ENCODE results near the gene MPI. TPM values are rescaled to one million over a fixed set of nuclear protein-coding genes. Genes with fewer than 3 reads are reported as not detected.
"Not testable (repeated sequence)": the region's sequence is repeated elsewhere in the genome, so short reads cannot be mapped to it uniquely, and the experiment has no call there.

MPI gene
- total and polyA plus RNA-seq, 5 experiments from 2014 or later = 74.3 to 85.6 (median 80.5) TPM

DNA sequence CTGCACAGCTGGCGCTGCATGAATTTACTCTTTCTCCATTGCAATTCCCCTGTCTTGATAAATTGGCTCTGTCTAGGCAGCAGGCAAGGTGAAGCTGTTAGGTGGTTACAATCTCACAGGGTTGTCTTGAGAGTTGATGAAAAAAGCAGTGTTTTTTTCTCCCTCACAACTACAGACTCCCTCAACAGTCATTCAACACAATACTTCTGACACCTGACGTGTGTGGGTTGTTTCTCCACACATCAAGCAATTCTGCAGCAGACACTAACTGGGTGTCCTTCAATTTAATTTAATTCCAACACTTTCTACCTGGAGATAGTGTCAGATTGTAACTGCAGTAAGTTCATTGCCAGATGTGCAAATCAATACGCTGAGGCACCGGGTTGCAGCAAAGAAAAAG, 11.6 kb upstream of the MPI start:
- Mint-ChIP-seq H3K36me3 (no peaks in the 10 kb centered on the region), H3K9me3 (no peaks in the 10 kb centered on the region), H3K27me3 (peaks cover 0 to 4% (median 0%) of the 10 kb centered on the region in 5 donors), H3K27ac (no peak overlapping the region), H3K4me1 (peaks cover 0 to 9% (median 4%) of the 10 kb centered on the region in 4 donors), H3K4me3 (no peak overlapping the region)
- no peak for ATAC-seq
- no peak for DNase-seq
- POLR2A ChIA-PET = interaction anchor here (0.7 to 0.8 kb wide), 2 partner anchors 14 to 18 kb away, joined by 3 to 5 read pairs; no protein-coding TSS in a partner anchor

DNA sequence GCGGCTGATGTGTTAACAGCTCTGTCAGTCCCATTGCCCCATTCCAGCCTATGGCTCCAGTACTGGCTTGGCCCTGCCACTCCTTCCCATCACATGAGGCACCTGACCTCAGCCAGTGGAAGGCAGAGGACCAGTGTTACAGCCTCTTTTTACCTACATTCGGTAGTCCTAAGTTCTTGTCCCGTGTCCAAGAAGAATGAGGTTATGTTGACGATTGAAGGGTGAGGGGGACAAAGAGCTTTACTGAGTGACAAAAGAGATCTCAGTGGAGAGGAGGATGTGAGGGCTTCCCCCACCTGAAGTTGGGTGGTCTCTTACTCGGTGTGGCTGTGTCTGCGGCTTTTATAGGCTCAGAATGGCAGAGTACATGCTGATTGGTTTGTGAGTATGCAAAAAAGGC, 7.3 kb upstream of the MPI start:
- ATAC-seq (no peak), DNase-seq (no peak)
- Mint-ChIP-seq H3K36me3 (no peaks in the 10 kb centered on the region), H3K9me3 (no peaks in the 10 kb centered on the region), H3K4me3 (no peak overlapping the region), H3K27ac (no peak overlapping the region), H3K4me1 (peaks cover 0 to 15% (median under 1%) of the 10 kb centered on the region in 4 donors), H3K27me3 (peaks cover 0 to 4% (median 0%) of the 10 kb centered on the region in 5 donors)
- POLR2A ChIA-PET = interaction anchor here (1.0 to 1.2 kb wide), 2 partner anchors 11 to 38 kb away, joined by 3 to 5 read pairs; no protein-coding TSS in a partner anchor

DNA sequence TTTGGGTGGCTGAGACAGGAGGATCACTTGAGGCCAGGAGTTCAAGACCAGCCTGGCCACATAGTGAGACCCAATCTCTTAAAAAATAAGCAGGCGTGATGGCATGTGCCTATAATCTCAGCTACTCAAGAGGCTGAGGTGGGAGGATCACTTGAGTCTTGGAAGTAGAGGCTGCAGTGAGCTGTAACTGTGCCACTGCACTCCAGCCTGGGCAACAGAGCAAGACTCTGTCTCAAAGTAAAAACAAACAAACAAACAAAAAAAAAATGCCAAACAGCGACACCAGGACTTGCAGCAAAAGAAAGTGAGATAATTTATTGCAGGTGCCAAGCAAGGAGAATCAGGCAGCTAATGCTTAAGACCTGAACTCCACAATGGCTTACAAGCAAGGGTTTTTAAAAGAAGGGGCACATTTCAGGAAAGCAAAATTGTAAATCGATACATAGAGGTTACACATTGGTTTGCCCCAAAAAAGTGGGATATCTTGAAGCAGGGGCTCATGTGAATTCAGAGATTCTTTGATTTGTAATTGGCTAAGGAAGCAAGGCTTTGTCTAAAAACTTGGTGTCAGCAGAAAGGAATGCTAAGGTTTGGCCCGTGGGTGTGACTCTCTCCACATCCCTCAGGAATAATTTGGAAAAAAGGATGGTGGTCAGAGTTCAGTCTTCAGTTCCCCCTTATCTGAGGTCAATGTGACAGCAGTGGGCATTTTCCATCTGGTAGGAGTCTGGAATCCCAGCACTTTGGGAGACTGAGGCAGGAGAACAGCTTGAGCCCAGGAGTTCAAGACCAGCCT, 5.2 kb upstream of the MPI start:
- DNase-seq (no peak), ATAC-seq (no peak)
- H3K4me3 Mint-ChIP-seq = no peak overlapping the region
- no peaks in the 10 kb centered on the region for H3K9me3 Mint-ChIP-seq
- POLR2A ChIA-PET = interaction anchor here (0.5 kb wide), 1 partner anchor 54 kb away, joined by 3 read pairs; no protein-coding TSS in a partner anchor
- no peak overlapping the region for H3K27ac Mint-ChIP-seq
- H3K36me3 Mint-ChIP-seq = no peaks in the 10 kb centered on the region
- peaks cover 5 to 25% (median 12%) of the 10 kb centered on the region in 4 donors for H3K4me1 Mint-ChIP-seq
- H3K27me3 Mint-ChIP-seq = peaks cover 0 to 4% (median 0%) of the 10 kb centered on the region in 5 donors

DNA sequence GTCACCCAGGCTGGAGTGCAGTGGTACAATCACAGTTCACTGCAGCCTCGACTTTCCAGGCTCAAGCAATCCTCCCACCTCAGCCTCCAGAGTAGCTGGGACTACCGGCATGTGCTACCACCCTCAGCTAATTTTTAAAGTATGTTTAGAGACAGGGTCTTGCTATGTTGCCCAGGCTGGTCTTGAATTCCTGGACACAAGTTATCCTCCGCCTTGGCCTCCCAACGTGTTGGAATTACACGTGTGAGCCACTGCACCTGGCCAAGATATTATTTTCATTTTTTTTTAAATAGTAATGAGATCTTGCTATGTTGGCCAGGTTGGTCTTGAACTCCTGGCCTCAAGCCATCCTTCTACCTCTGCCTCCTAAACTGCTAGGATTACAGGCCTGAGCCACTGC, 4.4 kb upstream of the MPI start:
- ATAC-seq (no peak), DNase-seq (no peak)
- Mint-ChIP-seq H3K4me1 (peaks cover 11 to 34% (median 19%) of the 10 kb centered on the region in 4 donors), H3K9me3 (no peaks in the 10 kb centered on the region), H3K27me3 (peaks cover 0 to 4% (median 0%) of the 10 kb centered on the region in 5 donors), H3K36me3 (no peaks in the 10 kb centered on the region), H3K27ac (no peak overlapping the region), H3K4me3 (no peak overlapping the region)
- POLR2A ChIA-PET = no interaction called here

DNA sequence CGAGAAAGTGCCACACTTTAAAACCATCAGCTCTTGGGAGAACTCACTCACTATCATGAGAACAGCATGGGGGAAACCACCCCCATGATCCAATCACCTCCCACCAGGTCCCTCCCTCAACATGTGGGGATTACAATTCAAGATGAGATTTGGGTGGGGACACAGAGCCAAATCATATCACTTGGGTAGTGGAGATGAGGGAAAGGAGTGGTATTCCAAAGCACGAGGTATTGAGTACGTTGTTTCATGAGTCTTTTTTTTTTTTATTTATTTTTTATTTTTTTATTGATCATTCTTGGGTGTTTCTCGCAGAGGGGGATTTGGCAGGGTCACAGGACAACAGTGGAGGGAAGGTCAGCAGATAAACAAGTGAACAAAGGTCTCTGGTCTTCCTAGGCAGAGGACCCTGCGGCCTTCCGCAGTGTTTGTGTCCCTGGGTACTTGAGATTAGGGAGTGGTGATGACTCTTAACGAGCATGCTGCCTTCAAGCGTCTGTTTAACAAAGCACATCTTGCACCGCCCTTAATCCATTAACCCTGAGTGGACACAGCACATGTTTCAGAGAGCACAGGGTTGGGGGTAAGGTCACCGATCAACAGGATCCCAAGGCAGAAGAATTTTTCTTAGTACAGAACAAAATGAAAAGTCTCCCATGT, 2.2 kb upstream of the MPI start:
- POLR2A ChIA-PET = interaction anchor here (0.7 to 1.0 kb wide), 2 partner anchors 45 to 322 kb away, joined by 3 read pairs; partner anchors contain the start of gene ULK3
- ATAC-seq, H3K27me3 Mint-ChIP-seq, H3K36me3 Mint-ChIP-seq, H3K9me3 Mint-ChIP-seq, DNase-seq, H3K4me3 Mint-ChIP-seq: not testable (repeated sequence)
- Mint-ChIP-seq H3K4me1 (peaks cover 12 to 50% (median 40%) of the 10 kb centered on the region in 4 donors), H3K27ac (peak overlapping the region in 1 of 10 donors; percentile 75)

GRCh38 chr15:74888716-74889115, 1.1 kb upstream of the MPI start:
- Mint-ChIP-seq H3K27me3 (no peaks in the 10 kb centered on the region), H3K9me3 (no peaks in the 10 kb centered on the region), H3K4me1 (peaks cover 17 to 58% (median 50%) of the 10 kb centered on the region in 4 donors), H3K36me3 (peaks cover 2 to 6% (median 4%) of the 10 kb centered on the region in 3 donors), H3K27ac (peak overlapping the region in 6 of 10 donors; percentile 28 to 92 (median 66)), H3K4me3 (peak overlapping the region in 5 of 10 donors; percentile 84 to 96 (median 89))
- ATAC-seq (no peak), DNase-seq (no peak)
- POLR2A ChIA-PET = interaction anchor here (1.0 to 2.6 kb wide), 7 partner anchors 11 to 44 kb away, joined by 3 to 16 read pairs (median 11); partner anchors contain the start of gene FAM219B

DNA sequence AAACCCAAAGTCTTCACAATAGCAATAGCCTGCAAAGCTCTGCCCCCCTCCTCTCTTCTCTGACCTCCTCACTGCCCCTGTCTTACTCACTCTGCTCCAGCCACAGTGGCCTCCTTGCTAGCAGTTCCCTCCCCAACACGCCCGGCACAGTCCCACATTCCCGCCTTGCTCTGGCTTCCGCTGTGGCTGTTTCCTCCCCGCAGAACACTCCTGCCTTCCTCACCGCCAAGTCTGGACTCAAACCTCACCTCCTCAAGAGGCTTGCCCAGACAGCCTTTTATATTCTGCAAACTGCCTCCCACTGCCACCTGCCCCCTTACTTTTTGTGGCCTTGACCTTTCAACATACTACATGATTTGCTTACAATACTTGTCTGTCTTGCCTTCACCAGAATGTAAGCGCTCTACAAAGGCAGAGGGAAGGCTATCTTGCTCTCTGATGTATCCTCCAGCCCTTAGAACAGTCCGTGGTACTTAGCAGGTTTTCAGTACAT, 406 bp upstream of the MPI start:
- no peak for DNase-seq
- Mint-ChIP-seq H3K4me3 (peak overlapping the region; percentile 82 to 96 (median 89)), H3K9me3 (no peaks in the 10 kb centered on the region), H3K27me3 (no peaks in the 10 kb centered on the region), H3K27ac (peak overlapping the region; percentile 87 to 97 (median 92)), H3K4me1 (peaks cover 17 to 57% (median 53%) of the 10 kb centered on the region in 4 donors), H3K36me3 (peaks cover 2 to 8% (median 6%) of the 10 kb centered on the region in 3 donors)
- ATAC-seq = peak; percentile 19 to 27
- POLR2A ChIA-PET = interaction anchor here (0.8 to 2.6 kb wide), 14 partner anchors 10 to 112 kb away, joined by 3 to 16 read pairs (median 5); partner anchors contain the start of genes CSK and FAM219B

- peak overlapping the region; percentile 87 to 97 (median 92) for H3K27ac Mint-ChIP-seq
- POLR2A ChIA-PET = interaction anchor here (1.4 to 2.6 kb wide), 4 partner anchors 16 to 46 kb away, joined by 5 to 16 read pairs (median 12); partner anchors contain the start of gene FAM219B
- no peak for ATAC-seq
- peak overlapping the region; percentile 82 to 96 (median 89) for H3K4me3 Mint-ChIP-seq
- H3K27me3 Mint-ChIP-seq = no peaks in the 10 kb centered on the region
- peaks cover 17 to 57% (median 56%) of the 10 kb centered on the region in 4 donors for H3K4me1 Mint-ChIP-seq
- no peaks in the 10 kb centered on the region for H3K9me3 Mint-ChIP-seq
- DNase-seq = no peak
- H3K36me3 Mint-ChIP-seq = peaks cover 5 to 9% (median 6%) of the 10 kb centered on the region in 3 donors
Measured at GRCh38 chr15:74890665-74890960, 771 bp downstream of the MPI start.

DNA sequence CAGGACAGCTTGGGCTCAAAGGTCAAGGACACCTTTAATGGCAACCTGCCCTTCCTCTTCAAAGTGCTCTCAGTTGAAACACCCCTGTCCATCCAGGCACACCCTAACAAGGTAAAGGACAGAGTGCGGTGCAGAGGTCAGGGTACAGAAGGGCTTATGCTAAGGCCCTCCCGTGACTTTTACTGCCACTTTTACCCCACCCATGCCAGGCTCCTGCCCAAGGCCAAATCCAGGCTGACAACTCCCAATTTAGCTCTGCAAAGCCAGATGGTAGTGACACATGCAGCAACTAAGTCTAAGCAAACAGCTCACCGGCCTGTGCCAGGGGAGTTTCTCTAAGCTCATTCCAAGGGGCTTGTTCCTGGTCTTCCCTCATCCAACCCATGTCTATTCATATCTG, 1.6 kb downstream of the MPI start:
- H3K27me3 Mint-ChIP-seq = no peaks in the 10 kb centered on the region
- H3K4me1 Mint-ChIP-seq = peaks cover 17 to 58% (median 55%) of the 10 kb centered on the region in 4 donors
- H3K9me3 Mint-ChIP-seq = no peaks in the 10 kb centered on the region
- H3K4me3 Mint-ChIP-seq = peak overlapping the region in 8 of 10 donors; percentile 31 to 96 (median 86)
- peak overlapping the region in 9 of 10 donors; percentile 31 to 95 (median 66) for H3K27ac Mint-ChIP-seq
- peaks cover 6 to 9% (median 6%) of the 10 kb centered on the region in 3 donors for H3K36me3 Mint-ChIP-seq
- no peak for DNase-seq
- POLR2A ChIA-PET = interaction anchor here (0.6 to 2.9 kb wide), 6 partner anchors 8 to 24 kb away, joined by 3 to 28 read pairs (median 4); partner anchors contain the start of genes FAM219B and SCAMP2
- ATAC-seq = no peak

DNA sequence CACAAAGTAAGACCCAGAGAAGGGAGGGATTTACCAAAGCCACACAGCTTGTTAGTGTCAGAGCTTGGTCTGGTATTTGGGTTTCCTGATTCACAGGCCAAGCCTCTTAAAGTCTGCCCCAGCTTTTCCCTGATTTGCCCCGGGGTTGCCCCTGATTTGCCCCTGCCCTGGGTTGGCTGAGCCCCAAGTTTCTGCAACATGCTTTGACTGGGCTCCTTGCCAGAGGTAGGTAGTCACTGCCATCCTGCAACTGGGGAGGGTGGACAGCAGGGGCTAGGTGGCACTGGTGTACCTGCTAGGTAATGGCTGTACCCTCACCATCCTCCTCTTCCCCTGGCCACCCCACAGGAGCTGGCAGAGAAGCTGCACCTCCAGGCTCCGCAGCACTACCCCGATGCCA, 2.5 kb downstream of the MPI start:
- H3K27ac Mint-ChIP-seq = peak overlapping the region; percentile 61 to 99 (median 98)
- peaks cover 19 to 58% (median 55%) of the 10 kb centered on the region in 4 donors for H3K4me1 Mint-ChIP-seq
- POLR2A ChIA-PET = interaction anchor here (0.6 to 2.9 kb wide), 6 partner anchors 8 to 19 kb away, joined by 3 to 28 read pairs (median 4); partner anchors contain the start of genes FAM219B and SCAMP2
- DNase-seq = no peak
- H3K36me3 Mint-ChIP-seq = peaks cover 6 to 13% (median 6%) of the 10 kb centered on the region in 3 donors
- no peak for ATAC-seq
- no peaks in the 10 kb centered on the region for H3K9me3 Mint-ChIP-seq
- no peaks in the 10 kb centered on the region for H3K27me3 Mint-ChIP-seq
- peak overlapping the region in 4 of 10 donors; percentile 33 to 96 (median 56) for H3K4me3 Mint-ChIP-seq

- Mint-ChIP-seq H3K4me1 (peaks cover 19 to 58% (median 55%) of the 10 kb centered on the region in 4 donors), H3K4me3 (peak overlapping the region in 4 of 10 donors; percentile 37 to 89 (median 70)), H3K27me3 (no peaks in the 10 kb centered on the region), H3K27ac (peak overlapping the region; percentile 96 to 99 (median 98)), H3K36me3 (peaks cover 6 to 14% (median 6%) of the 10 kb centered on the region in 3 donors), H3K9me3 (no peaks in the 10 kb centered on the region)
- POLR2A ChIA-PET = interaction anchor here (1.3 to 2.9 kb wide), 6 partner anchors 9 to 93 kb away, joined by 4 to 28 read pairs (median 10); partner anchors contain the start of genes FAM219B, SCAMP2 and ULK3
- DNase-seq = no peak
- no peak for ATAC-seq
Measured at GRCh38 chr15:74892931-74893330, 3.1 kb downstream of the MPI start.

DNA sequence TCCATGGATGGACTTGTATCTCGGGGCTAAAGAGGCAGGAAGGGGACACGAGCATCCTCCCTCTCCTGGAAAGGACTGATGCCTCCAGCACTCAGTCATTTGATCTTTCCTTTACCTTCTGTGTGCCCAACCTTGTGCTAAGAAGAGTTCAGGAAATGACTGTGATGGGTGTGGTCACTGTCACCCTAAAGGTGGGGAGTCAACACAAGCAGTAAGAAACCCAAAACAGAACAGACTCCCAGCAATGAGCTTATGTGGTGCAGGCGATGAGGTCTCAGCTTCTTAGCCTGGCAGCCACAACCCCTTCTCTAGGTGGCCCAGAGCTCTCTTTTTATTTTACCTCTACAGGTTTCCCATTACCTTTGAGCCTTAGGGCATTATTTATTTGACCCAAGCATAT, 3.8 kb downstream of the MPI start:
- peak in 8 of 10 donors; percentile 20 to 74 (median 48) for DNase-seq
- H3K4me1 Mint-ChIP-seq = peaks cover 19 to 57% (median 54%) of the 10 kb centered on the region in 4 donors
- H3K36me3 Mint-ChIP-seq = peaks cover 6 to 17% (median 6%) of the 10 kb centered on the region in 3 donors
- H3K27ac Mint-ChIP-seq = peak overlapping the region; percentile 96 to 99 (median 98)
- H3K4me3 Mint-ChIP-seq = peak overlapping the region; percentile 53 to 92 (median 84)
- no peaks in the 10 kb centered on the region for H3K9me3 Mint-ChIP-seq
- no peaks in the 10 kb centered on the region for H3K27me3 Mint-ChIP-seq
- POLR2A ChIA-PET = interaction anchor here (0.6 to 2.9 kb wide), 18 partner anchors 9 to 454 kb away, joined by 3 to 28 read pairs (median 4); partner anchors contain the start of genes COX5A, FAM219B, NEIL1 and SCAMP2
- ATAC-seq = peak; percentile 59 to 73
